NCI-H460 (cell line): Measurements from ENCODE around the gene HSPG2. TPM values are rescaled to one million over a fixed set of nuclear protein-coding genes. Genes with fewer than 3 reads are reported as not detected.
"Not testable (repeated sequence)": the region's sequence is repeated elsewhere in the genome, so short reads cannot be mapped to it uniquely, and the experiment has no call there.

Experiments
- DNase-seq: peaks from one replicate; pipeline ENCODE4 v3.0.0-alpha.2; 2016; ENCODE audit warnings: low read depth; ENCODE audit errors: extremely low read depth
- polyA plus RNA-seq: library from polyadenylated mRNA; depleted of rRNA; stranded (reverse); fragments of >200 nt; gene quantifications from 2 replicates; pipeline ENCODE4 v1.2.3, GENCODE V29; 2014; cell fraction: nucleus; rRNA removed
- total RNA-seq: library from RNA; depleted of rRNA; stranded (reverse); fragments of >200 nt; shearing (Covaris generic); gene quantifications from 2 replicates; pipeline ENCODE4 v1.2.3, GENCODE V29; 2014; rRNA removed

Gene HSPG2
- 35.5 and 45.4 TPM in 2 replicates for total RNA-seq
- 85.6 and 89.6 TPM in 2 replicates for polyA plus RNA-seq

GRCh38 chr1:21937034-21937371 lies at the start of gene HSPG2:
Gene HSPG2, minus strand, starts transcription at chr1:21937310. Its CDS starts 93 bp downstream, at chr1:21937217.
- no peak for DNase-seq

- DNase-seq: not testable (repeated sequence)
Measured at GRCh38 chr1:21986386-21986785, 49.3 kb upstream of the HSPG2 start.

- not testable (repeated sequence) for DNase-seq
Measured at GRCh38 chr1:21985893-21986292, 48.8 kb upstream of the HSPG2 start.

- not testable (repeated sequence) for DNase-seq
Measured at GRCh38 chr1:21983539-21983938, 46.4 kb upstream of the HSPG2 start.

- not testable (repeated sequence) for DNase-seq
Measured at GRCh38 chr1:21982122-21982521, 45.0 kb upstream of the HSPG2 start.

- DNase-seq: not testable (repeated sequence)
Measured at GRCh38 chr1:21981253-21981652, 44.1 kb upstream of the HSPG2 start.

GRCh38 chr1:21980515-21981220 lies 43.6 kb upstream of the HSPG2 start:
- DNase-seq: peak; percentile 7

- not testable (repeated sequence) for DNase-seq
Measured at GRCh38 chr1:21978209-21978608, 41.1 kb upstream of the HSPG2 start.

- not testable (repeated sequence) for DNase-seq
Measured at GRCh38 chr1:21976703-21977239, 39.7 kb upstream of the HSPG2 start, which contains the start of gene CELA3B. Gene CELA3B, plus strand, starts transcription at chr1:21977022. Its CDS starts 18 bp downstream, at chr1:21977040.

GRCh38 chr1:21975296-21975695 lies 38.2 kb upstream of the HSPG2 start:
- not testable (repeated sequence) for DNase-seq

GRCh38 chr1:21974699-21975098 lies 37.6 kb upstream of the HSPG2 start:
- not testable (repeated sequence) for DNase-seq

- DNase-seq: not testable (repeated sequence)
Measured at GRCh38 chr1:21973948-21974347, 36.8 kb upstream of the HSPG2 start.

GRCh38 chr1:21972973-21973441 lies 35.9 kb upstream of the HSPG2 start:
- DNase-seq: not testable (repeated sequence)

- DNase-seq: not testable (repeated sequence)
Measured at GRCh38 chr1:21970523-21970922, 33.4 kb upstream of the HSPG2 start.

GRCh38 chr1:21969066-21969465 lies 32.0 kb upstream of the HSPG2 start:
- not testable (repeated sequence) for DNase-seq

- not testable (repeated sequence) for DNase-seq
Measured at GRCh38 chr1:21967216-21967615, 30.1 kb upstream of the HSPG2 start.

GRCh38 chr1:21966247-21967000 lies 29.3 kb upstream of the HSPG2 start:
- DNase-seq: no peak

GRCh38 chr1:21963477-21964217 lies 26.5 kb upstream of the HSPG2 start:
- DNase-seq: peak; percentile 73

GRCh38 chr1:21961799-21962198 lies 24.7 kb upstream of the HSPG2 start:
- no peak for DNase-seq

- no peak for DNase-seq
Measured at GRCh38 chr1:21961337-21961736, 24.2 kb upstream of the HSPG2 start.
